PC-9 (cell line): Measurements from ENCODE around the gene RPGRIP1L. TPM values are rescaled to one million over a fixed set of nuclear protein-coding genes. Genes with fewer than 3 reads are reported as not detected.

Source experiments
- BruUV-seq: library from RNA; stranded (reverse); fragments of 400-500 nt; replicated peaks from 2 replicates; lab custom pipeline; 2021; lab: Mats Ljungman, UMichigan
- CTCF ChIA-PET: fragments of 300-600 bp; sonication (Branson Sonifier 250); formaldehyde crosslinking; loops from one replicate; lab custom pipeline; 2022; ENCODE audit warnings: antibody characterized with exemption; lab: Charles Lee
- POLR2A ChIA-PET: fragments of 300-600 bp; sonication (Branson Sonifier 250); formaldehyde crosslinking; loops from one replicate; lab custom pipeline; 2022; ENCODE audit warnings: antibody characterized with exemption; ENCODE audit not compliant: unreplicated experiment; lab: Charles Lee
- DNase-seq, 2 experiments: peaks; one replicate each; pipeline versions ENCODE4 v3.0.0 to v3.0.0-alpha.2; 2015 to 2022; ENCODE audit warnings: mixed read lengths in 1 of 2
- H2AFZ ChIP-seq: fragments of 200-600 bp; sonication (generic); 2 replicates; pipeline ENCODE4 v1.8.1; 2017; ENCODE audit warnings: antibody characterized with exemption
- H3F3A ChIP-seq: fragments of 200-600 bp; sonication (generic); 2 replicates; pipeline ENCODE4 v1.8.1; 2017; ENCODE audit warnings: antibody characterized with exemption, mild to moderate bottlenecking, low read depth; ENCODE audit not compliant: insufficient read depth
- H3K27ac ChIP-seq: fragments of 200-600 bp; sonication (generic); 2 replicates; pipeline ENCODE4 v1.6.1; 2016; ENCODE audit warnings: mixed run types
- H3K27me3 ChIP-seq: fragments of 200-600 bp; sonication (generic); 2 replicates; pipeline ENCODE4 v1.6.1; 2016; ENCODE audit warnings: low read depth, mixed run types; ENCODE audit not compliant: insufficient read depth
- H3K36me3 ChIP-seq: fragments of 200-600 bp; sonication (generic); 2 replicates; pipeline ENCODE4 v1.6.1; 2016; ENCODE audit warnings: low read depth, mixed run types
- H3K4me1 ChIP-seq: fragments of 200-600 bp; sonication (generic); replicated peaks from 2 replicates; pipeline ENCODE4 v1.6.1; 2016; ENCODE audit warnings: mixed run types; ENCODE audit not compliant: insufficient read depth
- H3K4me2 ChIP-seq: fragments of 200-600 bp; sonication (generic); 2 replicates; pipeline ENCODE4 v1.6.1; 2017; ENCODE audit warnings: mixed run types
- H3K4me3 ChIP-seq: fragments of 200-600 bp; sonication (generic); 2 replicates; pipeline ENCODE4 v1.6.1; 2016; ENCODE audit warnings: mixed run types
- H3K79me2 ChIP-seq: fragments of 200-600 bp; sonication (generic); 2 replicates; pipeline ENCODE4 v1.6.1; 2017; ENCODE audit warnings: low read depth, mixed run types
- H3K9me2 ChIP-seq: fragments of 200-600 bp; sonication (generic); 2 replicates; pipeline ENCODE4 v1.8.1; 2017; ENCODE audit warnings: mild to moderate bottlenecking; ENCODE audit not compliant: insufficient read depth
- H3K9me3 ChIP-seq: fragments of 200-600 bp; sonication (generic); 2 replicates; pipeline ENCODE4 v1.8.1; 2016; ENCODE audit warnings: low read depth; ENCODE audit not compliant: insufficient read depth
- H4K20me1 ChIP-seq: fragments of 200-600 bp; sonication (generic); 2 replicates; pipeline ENCODE4 v1.8.1; 2017; ENCODE audit not compliant: insufficient read depth
- EZH2 ChIP-seq: fragments of 200-600 bp; sonication (generic); IDR thresholded peaks from 2 replicates; pipeline ENCODE4 v1.8.0; 2017; ENCODE audit warnings: antibody characterized with exemption, low read depth
- intact Hi-C: fragments of 100-400 bp; cut with micrococcal nuclease; formaldehyde crosslinking; loops from one replicate; pipeline ENCODE4 v1.10.0; 2022; ENCODE audit not compliant: unreplicated experiment
- total RNA-seq: library from RNA; stranded (reverse); gene quantifications from 2 replicates; pipeline ENCODE4 v1.2.3, GENCODE V29; 2021
- TF ChIP-seq, protein P1 (sequence below): fragments of 200-600 bp; sonication (generic); conservative IDR thresholded peaks from 2 replicates; pipeline ENCODE4 v1.6.1; 2017; ENCODE audit warnings: mixed run types, antibody characterized with exemption, mild to moderate bottlenecking, moderate library complexity

Gene RPGRIP1L
- total RNA-seq, 1 experiment from 2014 or later: 14.0 TPM

GRCh38 chr16:53681354-53681753 lies 22.3 kb downstream of the RPGRIP1L start:
- intact Hi-C loops: no loop called here
- TF ChIP-seq, protein P1, sequence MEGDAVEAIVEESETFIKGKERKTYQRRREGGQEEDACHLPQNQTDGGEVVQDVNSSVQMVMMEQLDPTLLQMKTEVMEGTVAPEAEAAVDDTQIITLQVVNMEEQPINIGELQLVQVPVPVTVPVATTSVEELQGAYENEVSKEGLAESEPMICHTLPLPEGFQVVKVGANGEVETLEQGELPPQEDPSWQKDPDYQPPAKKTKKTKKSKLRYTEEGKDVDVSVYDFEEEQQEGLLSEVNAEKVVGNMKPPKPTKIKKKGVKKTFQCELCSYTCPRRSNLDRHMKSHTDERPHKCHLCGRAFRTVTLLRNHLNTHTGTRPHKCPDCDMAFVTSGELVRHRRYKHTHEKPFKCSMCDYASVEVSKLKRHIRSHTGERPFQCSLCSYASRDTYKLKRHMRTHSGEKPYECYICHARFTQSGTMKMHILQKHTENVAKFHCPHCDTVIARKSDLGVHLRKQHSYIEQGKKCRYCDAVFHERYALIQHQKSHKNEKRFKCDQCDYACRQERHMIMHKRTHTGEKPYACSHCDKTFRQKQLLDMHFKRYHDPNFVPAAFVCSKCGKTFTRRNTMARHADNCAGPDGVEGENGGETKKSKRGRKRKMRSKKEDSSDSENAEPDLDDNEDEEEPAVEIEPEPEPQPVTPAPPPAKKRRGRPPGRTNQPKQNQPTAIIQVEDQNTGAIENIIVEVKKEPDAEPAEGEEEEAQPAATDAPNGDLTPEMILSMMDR: no peak
- TF ChIP-seq EZH2: no peak
- Histone ChIP-seq H3K27me3 (no peaks in the 10 kb centered on the region), H3K4me2 (no peak overlapping the region), H3K27ac (no peak overlapping the region), H4K20me1 (no peaks in the 10 kb centered on the region), H3K9me2 (no peaks in the 10 kb centered on the region), H3K36me3 (no peaks in the 10 kb centered on the region), H3K4me3 (no peak overlapping the region), H3K79me2 (no peaks in the 10 kb centered on the region), H3K4me1 (no peaks in the 10 kb centered on the region), H3F3A (no peaks in the 10 kb centered on the region), H3K9me3 (no peaks in the 10 kb centered on the region), H2AFZ (no peak overlapping the region)
- ChIA-PET POLR2A (no interaction called here), CTCF (no interaction called here)
- BruUV-seq: no TSS peak
- no peak for DNase-seq

GRCh38 chr16:53680756-53681155 lies 22.9 kb downstream of the RPGRIP1L start:
- no TSS peak for BruUV-seq
- CTCF ChIA-PET: no interaction called here

DNA sequence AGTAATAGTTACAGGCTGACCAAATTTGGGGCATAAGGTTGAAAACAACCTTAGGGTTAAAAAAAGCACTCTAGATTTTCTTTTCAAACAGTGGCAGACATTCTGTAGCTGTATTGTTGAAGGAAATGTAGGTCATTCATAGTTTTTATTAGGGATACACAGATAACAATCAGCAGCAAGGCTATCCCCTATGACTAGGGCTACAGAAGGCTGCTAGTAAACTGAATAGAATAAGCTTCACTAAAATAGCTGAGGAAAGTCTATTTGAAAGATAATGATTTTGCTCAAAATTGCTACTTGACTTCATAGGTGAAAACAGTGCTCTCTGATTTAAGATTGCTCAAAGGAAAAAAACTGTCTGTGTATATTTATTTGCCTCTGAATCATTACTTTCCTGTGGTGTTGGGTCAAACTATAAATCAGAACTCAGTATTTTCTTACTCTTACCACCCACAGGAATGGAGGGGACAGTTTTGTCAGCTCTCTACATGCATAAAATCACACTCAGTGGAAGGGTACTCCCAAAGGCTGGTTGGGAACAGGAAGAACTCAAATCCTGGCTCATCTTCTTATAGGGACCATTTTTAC lies 24.8 kb downstream of the RPGRIP1L start:
- intact Hi-C loops: no loop called here
- no peak for DNase-seq
- no TSS peak for BruUV-seq
- Histone ChIP-seq H2AFZ (no peak overlapping the region), H4K20me1 (no peaks in the 10 kb centered on the region), H3K79me2 (no peaks in the 10 kb centered on the region), H3K9me2 (no peaks in the 10 kb centered on the region), H3K4me2 (no peak overlapping the region), H3K4me3 (no peak overlapping the region), H3K9me3 (no peaks in the 10 kb centered on the region), H3K36me3 (no peaks in the 10 kb centered on the region), H3K27ac (no peak overlapping the region), H3K4me1 (no peaks in the 10 kb centered on the region), H3F3A (no peaks in the 10 kb centered on the region), H3K27me3 (no peaks in the 10 kb centered on the region)
- POLR2A ChIA-PET: no interaction called here
- TF ChIP-seq, protein P1: no peak
- no peak for TF ChIP-seq EZH2
- CTCF ChIA-PET: interaction anchor here (0.6 kb wide), 1 partner anchor 721 kb away, joined by 23 read pairs; no protein-coding TSS in a partner anchor

More at GRCh38 chr16:53680756-53681155, 22.9 kb downstream of the RPGRIP1L start:
- no peak for DNase-seq
- H3K27ac ChIP-seq: no peak overlapping the region
- H3K4me2 ChIP-seq: no peak overlapping the region
- H3K79me2 ChIP-seq: no peaks in the 10 kb centered on the region
- no peaks in the 10 kb centered on the region for H3K4me1 ChIP-seq
- H3K4me3 ChIP-seq: no peak overlapping the region
- no peaks in the 10 kb centered on the region for H3K36me3 ChIP-seq
- H2AFZ ChIP-seq: no peak overlapping the region
- H3K9me3 ChIP-seq: no peaks in the 10 kb centered on the region
- no peaks in the 10 kb centered on the region for H4K20me1 ChIP-seq
- H3F3A ChIP-seq: no peaks in the 10 kb centered on the region
- TF ChIP-seq, protein P1: no peak
- no peak for TF ChIP-seq EZH2
- no peaks in the 10 kb centered on the region for H3K27me3 ChIP-seq
- POLR2A ChIA-PET: no interaction called here
- intact Hi-C loops: no loop called here
- H3K9me2 ChIP-seq: no peaks in the 10 kb centered on the region
